ENCODE measurements around the gene DMD.

DNA sequence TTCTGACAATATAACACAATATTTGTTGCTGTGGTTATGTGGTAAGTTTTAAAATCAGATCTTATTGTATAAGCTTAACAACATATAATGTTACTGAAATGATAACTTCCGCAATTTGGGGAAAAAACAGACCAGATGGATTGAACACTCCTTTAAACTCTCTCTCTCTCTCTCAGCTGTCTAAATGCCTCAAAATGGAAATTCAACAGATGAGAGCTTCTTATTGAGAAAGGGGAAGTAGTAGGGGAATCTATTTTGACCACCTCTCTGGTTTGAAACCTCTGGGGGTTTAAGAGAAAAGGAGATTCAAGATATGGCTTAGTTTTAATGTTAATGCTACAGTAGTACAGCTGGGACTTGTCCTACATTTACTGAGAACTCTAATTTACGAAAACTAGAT, 40.3 kb downstream of the DMD start:
- TF ChIP-seq, protein P1, sequence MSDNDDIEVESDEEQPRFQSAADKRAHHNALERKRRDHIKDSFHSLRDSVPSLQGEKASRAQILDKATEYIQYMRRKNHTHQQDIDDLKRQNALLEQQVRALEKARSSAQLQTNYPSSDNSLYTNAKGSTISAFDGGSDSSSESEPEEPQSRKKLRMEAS (IDR thresholded peaks at IDR 0.05) = no peak
- TF ChIP-seq, protein P2, sequence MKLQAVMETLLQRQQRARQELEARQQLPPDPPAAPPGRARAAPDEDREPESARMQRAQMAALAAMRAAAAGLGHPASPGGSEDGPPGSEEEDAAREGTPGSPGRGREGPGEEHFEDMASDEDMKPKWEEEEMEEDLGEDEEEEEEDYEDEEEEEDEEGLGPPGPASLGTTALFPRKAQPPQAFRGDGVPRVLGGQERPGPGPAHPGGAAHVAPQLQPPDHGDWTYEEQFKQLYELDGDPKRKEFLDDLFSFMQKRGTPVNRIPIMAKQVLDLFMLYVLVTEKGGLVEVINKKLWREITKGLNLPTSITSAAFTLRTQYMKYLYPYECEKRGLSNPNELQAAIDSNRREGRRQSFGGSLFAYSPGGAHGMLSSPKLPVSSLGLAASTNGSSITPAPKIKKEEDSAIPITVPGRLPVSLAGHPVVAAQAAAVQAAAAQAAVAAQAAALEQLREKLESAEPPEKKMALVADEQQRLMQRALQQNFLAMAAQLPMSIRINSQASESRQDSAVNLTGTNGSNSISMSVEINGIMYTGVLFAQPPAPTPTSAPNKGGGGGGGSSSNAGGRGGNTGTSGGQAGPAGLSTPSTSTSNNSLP (IDR thresholded peaks at IDR 0.05; ENCODE audit: low read depth, low read length) = no peak
- TF ChIP-seq MTA1 (CRISPR knock-in tag; IDR thresholded peaks at IDR 0.05; ENCODE audit: borderline replicate concordance) (no peak), CHD2 (IDR thresholded peaks at IDR 0.05; ENCODE audit: low read depth, low read length) (no peak), ZSCAN25 (CRISPR knock-in tag; IDR thresholded peaks at IDR 0.05) (no peak), POLR2AphosphoS5 (IDR thresholded peaks at IDR 0.05; ENCODE audit: low read depth, low read length) (no peak), CBX2 (IDR thresholded peaks at IDR 0.05; ENCODE audit: low read depth, low read length) (no peak), CBX2 (CRISPR knock-in tag; IDR thresholded peaks at IDR 0.05; ENCODE audit: low read depth) (no peak), ZNF670 (CRISPR knock-in tag; IDR thresholded peaks at IDR 0.05; ENCODE audit: borderline replicate concordance) (no peak), POLR2A (IDR thresholded peaks at IDR 0.05; ENCODE audit: insufficient read depth in 1 of 2, low read depth in 2 of 2, low read length in 2 of 2) (no peak), EED (CRISPR knock-in tag; IDR thresholded peaks at IDR 0.05) (no peak)
- TF ChIP-seq, protein P3, sequence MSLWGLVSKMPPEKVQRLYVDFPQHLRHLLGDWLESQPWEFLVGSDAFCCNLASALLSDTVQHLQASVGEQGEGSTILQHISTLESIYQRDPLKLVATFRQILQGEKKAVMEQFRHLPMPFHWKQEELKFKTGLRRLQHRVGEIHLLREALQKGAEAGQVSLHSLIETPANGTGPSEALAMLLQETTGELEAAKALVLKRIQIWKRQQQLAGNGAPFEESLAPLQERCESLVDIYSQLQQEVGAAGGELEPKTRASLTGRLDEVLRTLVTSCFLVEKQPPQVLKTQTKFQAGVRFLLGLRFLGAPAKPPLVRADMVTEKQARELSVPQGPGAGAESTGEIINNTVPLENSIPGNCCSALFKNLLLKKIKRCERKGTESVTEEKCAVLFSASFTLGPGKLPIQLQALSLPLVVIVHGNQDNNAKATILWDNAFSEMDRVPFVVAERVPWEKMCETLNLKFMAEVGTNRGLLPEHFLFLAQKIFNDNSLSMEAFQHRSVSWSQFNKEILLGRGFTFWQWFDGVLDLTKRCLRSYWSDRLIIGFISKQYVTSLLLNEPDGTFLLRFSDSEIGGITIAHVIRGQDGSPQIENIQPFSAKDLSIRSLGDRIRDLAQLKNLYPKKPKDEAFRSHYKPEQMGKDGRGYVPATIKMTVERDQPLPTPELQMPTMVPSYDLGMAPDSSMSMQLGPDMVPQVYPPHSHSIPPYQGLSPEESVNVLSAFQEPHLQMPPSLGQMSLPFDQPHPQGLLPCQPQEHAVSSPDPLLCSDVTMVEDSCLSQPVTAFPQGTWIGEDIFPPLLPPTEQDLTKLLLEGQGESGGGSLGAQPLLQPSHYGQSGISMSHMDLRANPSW (CRISPR knock-in tag; IDR thresholded peaks at IDR 0.05; ENCODE audit: borderline replicate concordance) = no peak
- TF ChIP-seq, protein P4, sequence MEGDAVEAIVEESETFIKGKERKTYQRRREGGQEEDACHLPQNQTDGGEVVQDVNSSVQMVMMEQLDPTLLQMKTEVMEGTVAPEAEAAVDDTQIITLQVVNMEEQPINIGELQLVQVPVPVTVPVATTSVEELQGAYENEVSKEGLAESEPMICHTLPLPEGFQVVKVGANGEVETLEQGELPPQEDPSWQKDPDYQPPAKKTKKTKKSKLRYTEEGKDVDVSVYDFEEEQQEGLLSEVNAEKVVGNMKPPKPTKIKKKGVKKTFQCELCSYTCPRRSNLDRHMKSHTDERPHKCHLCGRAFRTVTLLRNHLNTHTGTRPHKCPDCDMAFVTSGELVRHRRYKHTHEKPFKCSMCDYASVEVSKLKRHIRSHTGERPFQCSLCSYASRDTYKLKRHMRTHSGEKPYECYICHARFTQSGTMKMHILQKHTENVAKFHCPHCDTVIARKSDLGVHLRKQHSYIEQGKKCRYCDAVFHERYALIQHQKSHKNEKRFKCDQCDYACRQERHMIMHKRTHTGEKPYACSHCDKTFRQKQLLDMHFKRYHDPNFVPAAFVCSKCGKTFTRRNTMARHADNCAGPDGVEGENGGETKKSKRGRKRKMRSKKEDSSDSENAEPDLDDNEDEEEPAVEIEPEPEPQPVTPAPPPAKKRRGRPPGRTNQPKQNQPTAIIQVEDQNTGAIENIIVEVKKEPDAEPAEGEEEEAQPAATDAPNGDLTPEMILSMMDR (CRISPR knock-in tag; IDR thresholded peaks at IDR 0.05) = no peak

Measured in HepG2 (cell line).